Measurements from ENCODE around the gene TMOD1. TPM values are rescaled to one million over a fixed set of nuclear protein-coding genes. Genes with fewer than 3 reads are reported as not detected.

Gene TMOD1
- total and polyA plus RNA-seq, 4 experiments from 2014 or later, result 2.1 to 3.3 (median 2.6) TPM

- POLR2A ChIA-PET (ENCODE audit: partially characterized antibody), result interaction anchor here (0.9 kb wide), 1 partner anchor 9 kb away, joined by 3 read pairs; no protein-coding TSS in a partner anchor
- DNase-seq, result no peak
- intact Hi-C loops (cut with micrococcal nuclease), result no loop called here
Observed at GRCh38 chr9:97510797-97511654, 9.6 kb downstream of the TMOD1 start.

DNA sequence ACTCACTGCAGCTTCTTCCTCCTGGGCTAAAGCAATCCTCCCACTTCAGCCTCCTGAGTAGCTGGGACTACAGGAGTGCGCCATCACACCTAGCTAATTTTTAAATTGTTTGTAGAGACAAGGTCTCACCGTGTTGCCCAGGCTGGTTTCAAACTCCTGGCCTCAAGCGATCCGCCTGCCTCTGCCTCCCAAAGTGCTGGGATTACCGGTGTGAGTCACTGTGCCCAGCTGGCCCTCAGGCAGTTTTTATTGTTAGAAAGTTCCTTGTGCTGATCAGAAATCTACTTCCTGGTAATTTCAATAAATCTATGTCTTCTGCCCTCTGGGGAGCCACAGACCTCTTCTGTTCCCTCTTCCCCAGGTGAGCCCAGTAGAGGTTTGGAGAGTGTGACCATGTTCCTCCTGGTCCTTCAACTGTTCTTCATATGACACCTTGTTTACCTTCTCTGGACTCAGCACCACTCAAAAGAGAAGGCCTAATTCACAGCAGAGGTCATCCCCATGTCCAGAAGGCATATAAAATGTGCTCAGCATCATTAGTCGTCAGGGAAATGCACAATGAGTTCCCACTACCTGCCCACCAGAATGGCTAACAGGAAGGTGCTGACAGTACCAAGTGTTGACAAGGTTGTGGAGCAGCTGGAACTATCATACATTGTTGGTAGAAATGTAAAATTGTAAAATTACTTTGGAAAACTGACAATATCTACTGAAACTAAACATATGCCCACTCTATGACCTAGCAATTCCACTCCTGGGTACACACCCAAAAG lies 10.4 kb downstream of the TMOD1 start:
- Mint-ChIP-seq H3K27me3 (peaks cover 5 to 14% of the 10 kb centered on the region in 2 donors), H3K4me1 (no peaks in the 10 kb centered on the region), H3K9me3 (no peaks in the 10 kb centered on the region), H3K4me3 (no peak overlapping the region), H3K36me3 (no peaks in the 10 kb centered on the region), H3K27ac (no peak overlapping the region)
- no peak overlapping the region for H3K4me3 ChIP-seq (ENCODE audit: low read length in 2 of 2)
- DNase-seq, result no peak
- ChIA-PET CTCF (ENCODE audit: partially characterized antibody) (no interaction called here), POLR2A (ENCODE audit: partially characterized antibody) (interaction anchor here (0.9 kb wide), 1 partner anchor 10 kb away, joined by 3 read pairs; no protein-coding TSS in a partner anchor)
- no peaks in the 10 kb centered on the region for H3K4me1 ChIP-seq (ENCODE audit: insufficient read depth, low read length)
- no peaks in the 10 kb centered on the region for H3K9me3 ChIP-seq (ENCODE audit: control insufficient read depth in 1 of 2, low read length in 2 of 2)
- no peaks in the 10 kb centered on the region for H3K36me3 ChIP-seq (ENCODE audit: insufficient read depth, low read length)
- no peaks in the 10 kb centered on the region for H3K27me3 ChIP-seq (ENCODE audit: insufficient read depth, low read length)
- intact Hi-C loops (cut with micrococcal nuclease), result no loop called here
- H3K27ac ChIP-seq (ENCODE audit: low read depth, low read length), result no peak overlapping the region

More at GRCh38 chr9:97510797-97511654, 9.6 kb downstream of the TMOD1 start:
- Mint-ChIP-seq H3K4me1 (no peaks in the 10 kb centered on the region), H3K36me3 (no peaks in the 10 kb centered on the region), H3K4me3 (no peak overlapping the region), H3K27me3 (peaks cover 2 to 10% of the 10 kb centered on the region in 2 donors), H3K27ac (no peak overlapping the region), H3K9me3 (no peaks in the 10 kb centered on the region)
- Histone ChIP-seq H3K27ac (ENCODE audit: low read depth, low read length) (no peak overlapping the region), H3K4me1 (ENCODE audit: insufficient read depth, low read length) (no peaks in the 10 kb centered on the region), H3K9me3 (ENCODE audit: control insufficient read depth in 1 of 2, low read length in 2 of 2) (no peaks in the 10 kb centered on the region), H3K4me3 (ENCODE audit: low read length in 2 of 2) (no peak overlapping the region), H3K27me3 (ENCODE audit: insufficient read depth, low read length) (no peaks in the 10 kb centered on the region), H3K36me3 (ENCODE audit: insufficient read depth, low read length) (no peaks in the 10 kb centered on the region)
- CTCF ChIA-PET (ENCODE audit: partially characterized antibody), result interaction anchor here (2.1 kb wide), 1 partner anchor 88 kb away, joined by 8 read pairs; no protein-coding TSS in a partner anchor

DNA sequence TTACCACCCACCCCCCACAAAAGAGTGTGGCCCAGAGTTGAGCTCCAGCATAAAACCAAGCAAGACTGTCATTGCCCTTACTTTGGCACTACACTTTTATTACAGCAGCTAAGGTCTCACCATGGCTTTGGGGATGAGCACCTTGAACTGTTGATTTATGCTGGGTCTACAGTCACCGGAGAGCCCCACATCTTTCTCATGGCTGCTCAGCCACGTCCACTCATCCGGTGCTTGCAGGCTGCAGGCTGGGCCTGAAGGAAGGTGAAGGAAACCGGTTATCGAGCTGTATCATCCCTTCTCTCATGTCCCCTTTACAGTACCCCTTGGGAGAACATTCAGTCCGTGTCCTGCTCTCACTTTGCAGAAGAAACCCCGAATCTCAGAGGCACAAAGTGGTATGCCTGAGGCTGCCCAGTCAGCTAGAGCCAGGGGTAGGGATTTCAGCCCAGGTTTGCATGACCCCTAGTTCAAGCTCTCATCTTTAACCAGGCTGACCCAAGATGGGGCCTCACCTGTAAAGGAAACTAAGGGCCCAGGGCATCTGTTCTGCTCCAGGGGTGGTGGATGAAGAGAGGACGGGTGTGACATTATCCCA lies 11.6 kb downstream of the TMOD1 start:
- DNase-seq, result no peak
- intact Hi-C loops (cut with micrococcal nuclease), result no loop called here
- Histone ChIP-seq H3K9me3 (ENCODE audit: control insufficient read depth in 1 of 2, low read length in 2 of 2) (no peaks in the 10 kb centered on the region), H3K4me1 (ENCODE audit: insufficient read depth, low read length) (no peaks in the 10 kb centered on the region), H3K36me3 (ENCODE audit: insufficient read depth, low read length) (no peaks in the 10 kb centered on the region), H3K27ac (ENCODE audit: low read depth, low read length) (no peak overlapping the region), H3K4me3 (ENCODE audit: low read length in 2 of 2) (no peak overlapping the region), H3K27me3 (ENCODE audit: insufficient read depth, low read length) (no peaks in the 10 kb centered on the region)
- ChIA-PET CTCF (ENCODE audit: partially characterized antibody) (no interaction called here), POLR2A (ENCODE audit: partially characterized antibody) (no interaction called here)
- H3K4me3 Mint-ChIP-seq, result no peak overlapping the region
- peaks cover 11 to 16% of the 10 kb centered on the region in 2 donors for H3K27me3 Mint-ChIP-seq
- no peaks in the 10 kb centered on the region for H3K36me3 Mint-ChIP-seq
- no peaks in the 10 kb centered on the region for H3K4me1 Mint-ChIP-seq
- no peaks in the 10 kb centered on the region for H3K9me3 Mint-ChIP-seq
- no peak overlapping the region for H3K27ac Mint-ChIP-seq

GRCh38 chr9:97514531-97514930 lies 13.1 kb downstream of the TMOD1 start:
- no peak for DNase-seq
- Histone ChIP-seq H3K4me3 (ENCODE audit: low read length in 2 of 2) (no peak overlapping the region), H3K4me1 (ENCODE audit: insufficient read depth, low read length) (no peaks in the 10 kb centered on the region), H3K36me3 (ENCODE audit: insufficient read depth, low read length) (no peaks in the 10 kb centered on the region), H3K27ac (ENCODE audit: low read depth, low read length) (no peak overlapping the region), H3K9me3 (ENCODE audit: control insufficient read depth in 1 of 2, low read length in 2 of 2) (no peaks in the 10 kb centered on the region), H3K27me3 (ENCODE audit: insufficient read depth, low read length) (no peaks in the 10 kb centered on the region)
- Mint-ChIP-seq H3K9me3 (no peaks in the 10 kb centered on the region), H3K4me3 (no peak overlapping the region), H3K36me3 (no peaks in the 10 kb centered on the region), H3K4me1 (peaks cover 0 to 4% (median 0%) of the 10 kb centered on the region in 4 donors), H3K27me3 (peaks cover 16 to 23% of the 10 kb centered on the region in 2 donors), H3K27ac (no peak overlapping the region)
- intact Hi-C loops (cut with micrococcal nuclease), result no loop called here
- POLR2A ChIA-PET (ENCODE audit: partially characterized antibody), result no interaction called here
- CTCF ChIA-PET (ENCODE audit: partially characterized antibody), result no interaction called here

GRCh38 chr9:97515662-97516061 lies 14.2 kb downstream of the TMOD1 start:
- H3K9me3 Mint-ChIP-seq, result no peaks in the 10 kb centered on the region
- Histone ChIP-seq H3K9me3 (ENCODE audit: control insufficient read depth in 1 of 2, low read length in 2 of 2) (no peaks in the 10 kb centered on the region), H3K27ac (ENCODE audit: low read depth, low read length) (no peak overlapping the region), H3K4me1 (ENCODE audit: insufficient read depth, low read length) (no peaks in the 10 kb centered on the region), H3K27me3 (ENCODE audit: insufficient read depth, low read length) (no peaks in the 10 kb centered on the region), H3K36me3 (ENCODE audit: insufficient read depth, low read length) (no peaks in the 10 kb centered on the region), H3K4me3 (ENCODE audit: low read length in 2 of 2) (no peak overlapping the region)
- H3K4me1 Mint-ChIP-seq, result peaks cover 0 to 6% (median 0%) of the 10 kb centered on the region in 4 donors
- peaks cover 17 to 26% of the 10 kb centered on the region in 2 donors for H3K27me3 Mint-ChIP-seq
- no peak overlapping the region for H3K27ac Mint-ChIP-seq
- no peaks in the 10 kb centered on the region for H3K36me3 Mint-ChIP-seq
- no peak overlapping the region for H3K4me3 Mint-ChIP-seq
- DNase-seq, result no peak
- POLR2A ChIA-PET (ENCODE audit: partially characterized antibody), result no interaction called here
- intact Hi-C loops (cut with micrococcal nuclease), result no loop called here
- CTCF ChIA-PET (ENCODE audit: partially characterized antibody), result no interaction called here

GRCh38 chr9:97516111-97516510 lies 14.6 kb downstream of the TMOD1 start:
- Histone ChIP-seq H3K4me1 (ENCODE audit: insufficient read depth, low read length) (no peaks in the 10 kb centered on the region), H3K9me3 (ENCODE audit: control insufficient read depth in 1 of 2, low read length in 2 of 2) (no peaks in the 10 kb centered on the region), H3K36me3 (ENCODE audit: insufficient read depth, low read length) (no peaks in the 10 kb centered on the region), H3K27ac (ENCODE audit: low read depth, low read length) (no peak overlapping the region), H3K27me3 (ENCODE audit: insufficient read depth, low read length) (no peaks in the 10 kb centered on the region), H3K4me3 (ENCODE audit: low read length in 2 of 2) (no peak overlapping the region)
- CTCF ChIA-PET (ENCODE audit: partially characterized antibody), result interaction anchor here (1.6 kb wide), 1 partner anchor 82 kb away, joined by 5 read pairs; no protein-coding TSS in a partner anchor
- POLR2A ChIA-PET (ENCODE audit: partially characterized antibody), result no interaction called here
- DNase-seq, result no peak
- peaks cover 17 to 27% of the 10 kb centered on the region in 2 donors for H3K27me3 Mint-ChIP-seq
- H3K9me3 Mint-ChIP-seq, result no peaks in the 10 kb centered on the region
- intact Hi-C loops (cut with micrococcal nuclease), result no loop called here
- peaks cover 0 to 6% (median 0%) of the 10 kb centered on the region in 4 donors for H3K4me1 Mint-ChIP-seq
- H3K36me3 Mint-ChIP-seq, result no peaks in the 10 kb centered on the region
- H3K4me3 Mint-ChIP-seq, result no peak overlapping the region
- no peak overlapping the region for H3K27ac Mint-ChIP-seq

Measured in CD4-positive, alpha-beta memory T cell (primary cell).